ENCODE results near the gene TMSB10.

DNA sequence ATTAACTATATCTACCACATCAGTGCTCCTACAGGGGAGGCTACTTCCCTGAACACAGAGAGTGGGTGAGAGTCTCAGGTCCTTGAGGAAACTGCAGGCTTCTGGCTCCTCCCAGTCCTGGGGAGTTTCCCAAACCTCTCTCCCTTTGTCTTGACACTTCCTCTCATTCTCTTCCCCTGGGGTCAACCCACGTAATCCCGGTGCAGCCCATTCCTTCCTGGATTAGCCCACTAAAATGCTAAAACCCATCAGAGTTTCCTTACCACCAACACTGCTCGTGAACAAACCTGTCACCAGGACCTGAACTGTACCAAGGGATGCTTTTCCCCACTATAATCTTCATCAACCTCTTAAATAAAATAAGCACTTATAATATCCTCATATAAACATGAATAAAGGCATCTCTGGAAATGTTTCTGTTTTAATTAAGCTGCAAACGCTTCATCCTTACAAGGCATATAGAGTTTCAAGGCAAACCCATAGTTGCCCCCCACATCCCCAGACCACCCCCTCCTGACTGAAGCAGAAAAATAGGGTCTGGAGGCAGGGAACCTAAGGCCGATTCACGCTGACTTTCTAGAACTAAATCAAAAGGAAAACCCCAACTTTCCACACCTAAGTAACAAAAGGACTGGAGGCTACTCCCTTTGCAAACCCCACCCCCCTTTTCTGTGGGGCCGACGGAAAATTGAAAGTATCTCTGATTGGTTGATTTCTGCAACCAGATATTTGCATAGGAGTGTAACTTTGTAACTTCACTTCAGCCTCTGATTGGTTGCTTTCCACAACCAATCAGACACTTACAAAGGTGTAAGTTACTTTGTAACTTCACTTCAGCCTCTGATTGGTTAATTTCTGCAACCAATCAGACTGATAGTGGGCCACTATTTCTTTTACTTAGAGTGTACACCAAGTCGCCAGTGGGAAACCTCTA lies 19.0 kb downstream of the TMSB10 start:
- TF ChIP-seq, protein P1, sequence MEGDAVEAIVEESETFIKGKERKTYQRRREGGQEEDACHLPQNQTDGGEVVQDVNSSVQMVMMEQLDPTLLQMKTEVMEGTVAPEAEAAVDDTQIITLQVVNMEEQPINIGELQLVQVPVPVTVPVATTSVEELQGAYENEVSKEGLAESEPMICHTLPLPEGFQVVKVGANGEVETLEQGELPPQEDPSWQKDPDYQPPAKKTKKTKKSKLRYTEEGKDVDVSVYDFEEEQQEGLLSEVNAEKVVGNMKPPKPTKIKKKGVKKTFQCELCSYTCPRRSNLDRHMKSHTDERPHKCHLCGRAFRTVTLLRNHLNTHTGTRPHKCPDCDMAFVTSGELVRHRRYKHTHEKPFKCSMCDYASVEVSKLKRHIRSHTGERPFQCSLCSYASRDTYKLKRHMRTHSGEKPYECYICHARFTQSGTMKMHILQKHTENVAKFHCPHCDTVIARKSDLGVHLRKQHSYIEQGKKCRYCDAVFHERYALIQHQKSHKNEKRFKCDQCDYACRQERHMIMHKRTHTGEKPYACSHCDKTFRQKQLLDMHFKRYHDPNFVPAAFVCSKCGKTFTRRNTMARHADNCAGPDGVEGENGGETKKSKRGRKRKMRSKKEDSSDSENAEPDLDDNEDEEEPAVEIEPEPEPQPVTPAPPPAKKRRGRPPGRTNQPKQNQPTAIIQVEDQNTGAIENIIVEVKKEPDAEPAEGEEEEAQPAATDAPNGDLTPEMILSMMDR (conservative IDR thresholded peaks at IDR 0.05 in 1 of 2, IDR thresholded peaks at IDR 0.05 in 1 of 2; ENCODE audit: extremely low read depth in 1 of 2, insufficient read depth in 1 of 2, low read depth in 1 of 2, low read length in 2 of 2): no peak
- TF ChIP-seq EZH2 (IDR thresholded peaks at IDR 0.05; ENCODE audit: borderline replicate concordance, low read length): no peak
